ENCODE measurements around the gene PYDC2.
"Not testable (repeated sequence)": the region's sequence is repeated elsewhere in the genome, so short reads cannot be mapped to it uniquely, and the experiment has no call there.

The PYDC2 gene

GRCh38 chr3:191470545-191470944 is 9.6 kb downstream of the PYDC2 start:
- DNase-seq: no peak

- DNase-seq: no peak
Measured at GRCh38 chr3:191473661-191474198, 12.8 kb downstream of the PYDC2 start.

GRCh38 chr3:191476066-191476772 is 15.3 kb downstream of the PYDC2 start:
- no peak for DNase-seq

- DNase-seq: not testable (repeated sequence)
Measured at GRCh38 chr3:191483994-191484393, 23.0 kb downstream of the PYDC2 start.

GRCh38 chr3:191484461-191484860 is 23.5 kb downstream of the PYDC2 start:
- DNase-seq: no peak

GRCh38 chr3:191492601-191493000 is 31.6 kb downstream of the PYDC2 start:
- DNase-seq: no peak

- no peak for DNase-seq
Measured at GRCh38 chr3:191493336-191493735, 32.4 kb downstream of the PYDC2 start.

GRCh38 chr3:191499307-191500080 is 38.5 kb downstream of the PYDC2 start:
- DNase-seq: no peak

GRCh38 chr3:191500892-191501291 is 39.9 kb downstream of the PYDC2 start:
- no peak for DNase-seq

- no peak for DNase-seq
Measured at GRCh38 chr3:191502583-191502982, 41.6 kb downstream of the PYDC2 start.

- DNase-seq: no peak
Measured at GRCh38 chr3:191509078-191509477, 48.1 kb downstream of the PYDC2 start.

All from activated naive CD4-positive, alpha-beta T cell treated with anti-CD3 and anti-CD28 coated beads, Interleukin-2, amount 50 U/mL, for 16 hours (primary cell).